GM18498 (cell line): ENCODE results near the gene SLC2A4RG.

Source experiments
- ATAC-seq: cut with Tn5 transposase; IDR thresholded peaks from one replicate; pipeline ENCODE4 v1.9.1; 2021; ENCODE audit warnings: mild to moderate bottlenecking, moderate library complexity; ENCODE audit not compliant: unreplicated experiment

The SLC2A4RG gene, protein sequence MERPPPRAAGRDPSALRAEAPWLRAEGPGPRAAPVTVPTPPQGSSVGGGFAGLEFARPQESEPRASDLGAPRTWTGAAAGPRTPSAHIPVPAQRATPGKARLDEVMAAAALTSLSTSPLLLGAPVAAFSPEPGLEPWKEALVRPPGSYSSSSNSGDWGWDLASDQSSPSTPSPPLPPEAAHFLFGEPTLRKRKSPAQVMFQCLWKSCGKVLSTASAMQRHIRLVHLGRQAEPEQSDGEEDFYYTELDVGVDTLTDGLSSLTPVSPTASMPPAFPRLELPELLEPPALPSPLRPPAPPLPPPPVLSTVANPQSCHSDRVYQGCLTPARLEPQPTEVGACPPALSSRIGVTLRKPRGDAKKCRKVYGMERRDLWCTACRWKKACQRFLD

GRCh38 chr20:63739130-63740069, at the start of gene SLC2A4RG:
Gene SLC2A4RG, plus strand, starts transcription at chr20:63739776. Its CDS starts 137 bp downstream, at chr20:63739913.
- peak; percentile 49 for ATAC-seq

- no peak for ATAC-seq
These were observed 49.3 kb upstream of the SLC2A4RG start for GRCh38 chr20:63690003-63690897.

GRCh38 chr20:63690898-63691710, 48.5 kb upstream of the SLC2A4RG start:
- ATAC-seq, result no peak

DNA sequence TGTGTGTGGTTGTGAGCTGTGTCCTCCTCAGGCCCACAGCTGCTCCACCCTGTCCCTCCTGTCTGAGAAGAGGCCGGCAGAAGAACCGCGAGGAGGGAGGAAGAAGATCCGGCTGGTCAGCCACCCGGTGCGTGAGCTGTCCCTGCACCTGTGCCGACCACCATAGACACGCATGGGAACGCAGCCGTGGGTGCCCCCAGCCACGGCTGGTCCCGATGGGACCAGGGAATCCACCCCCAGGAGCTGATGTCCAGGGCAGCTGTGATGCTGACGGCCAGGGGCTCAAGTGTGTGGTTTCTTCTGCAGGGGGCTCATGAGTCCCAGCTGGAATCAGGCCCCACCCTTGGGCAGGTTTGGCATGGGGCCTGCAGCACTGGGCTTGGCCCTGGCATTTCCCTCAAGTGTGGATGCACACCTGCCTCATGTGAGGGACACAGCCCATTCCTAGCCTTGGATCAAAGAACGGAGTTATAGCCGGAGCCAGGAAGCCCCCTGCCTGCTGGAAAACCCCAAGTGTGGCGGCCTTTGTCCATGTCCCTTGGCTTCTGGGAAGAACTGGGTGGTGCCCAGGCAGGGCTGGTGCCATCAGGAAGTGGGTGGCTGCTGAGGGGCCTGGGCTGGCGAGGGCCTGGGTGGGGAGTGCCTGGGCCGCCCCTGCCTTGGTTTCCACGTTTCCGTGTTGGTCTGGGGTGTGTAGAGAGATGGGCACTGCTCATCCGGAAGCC, 47.7 kb upstream of the SLC2A4RG start:
- ATAC-seq, result no peak

GRCh38 chr20:63692436-63693082, 47.0 kb upstream of the SLC2A4RG start:
- ATAC-seq, result no peak

DNA sequence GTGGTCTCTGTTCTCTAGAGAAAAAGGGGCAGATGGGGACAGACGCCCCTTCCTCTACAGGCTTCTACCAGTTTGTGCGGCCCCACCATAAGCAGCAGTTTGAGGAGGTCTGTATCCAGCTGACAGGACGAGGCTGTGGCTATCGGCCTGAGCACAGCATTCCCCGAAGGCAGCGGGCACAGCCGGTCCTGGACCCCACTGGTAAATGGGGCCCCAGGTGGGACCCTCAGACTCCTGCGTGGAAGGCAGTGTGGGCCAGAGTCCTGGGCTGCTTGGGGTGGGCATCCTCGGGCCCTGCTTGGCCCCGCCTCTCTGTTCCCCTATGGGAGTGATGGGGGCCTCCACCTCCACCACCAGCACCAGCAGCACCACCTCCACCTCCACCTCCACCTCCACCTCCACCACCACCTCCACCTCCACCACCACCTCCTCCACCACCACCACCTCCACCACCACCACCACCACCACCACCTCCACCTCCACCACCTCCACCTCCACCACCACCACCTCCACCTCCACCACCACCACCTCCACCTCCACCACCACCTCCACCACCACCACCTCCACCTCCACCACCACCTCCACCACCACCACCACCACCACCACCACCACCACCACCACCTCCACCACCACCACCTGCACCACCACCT, 46.4 kb upstream of the SLC2A4RG start:
- no peak for ATAC-seq

GRCh38 chr20:63693733-63694583, 45.6 kb upstream of the SLC2A4RG start:
- ATAC-seq, result no peak

DNA sequence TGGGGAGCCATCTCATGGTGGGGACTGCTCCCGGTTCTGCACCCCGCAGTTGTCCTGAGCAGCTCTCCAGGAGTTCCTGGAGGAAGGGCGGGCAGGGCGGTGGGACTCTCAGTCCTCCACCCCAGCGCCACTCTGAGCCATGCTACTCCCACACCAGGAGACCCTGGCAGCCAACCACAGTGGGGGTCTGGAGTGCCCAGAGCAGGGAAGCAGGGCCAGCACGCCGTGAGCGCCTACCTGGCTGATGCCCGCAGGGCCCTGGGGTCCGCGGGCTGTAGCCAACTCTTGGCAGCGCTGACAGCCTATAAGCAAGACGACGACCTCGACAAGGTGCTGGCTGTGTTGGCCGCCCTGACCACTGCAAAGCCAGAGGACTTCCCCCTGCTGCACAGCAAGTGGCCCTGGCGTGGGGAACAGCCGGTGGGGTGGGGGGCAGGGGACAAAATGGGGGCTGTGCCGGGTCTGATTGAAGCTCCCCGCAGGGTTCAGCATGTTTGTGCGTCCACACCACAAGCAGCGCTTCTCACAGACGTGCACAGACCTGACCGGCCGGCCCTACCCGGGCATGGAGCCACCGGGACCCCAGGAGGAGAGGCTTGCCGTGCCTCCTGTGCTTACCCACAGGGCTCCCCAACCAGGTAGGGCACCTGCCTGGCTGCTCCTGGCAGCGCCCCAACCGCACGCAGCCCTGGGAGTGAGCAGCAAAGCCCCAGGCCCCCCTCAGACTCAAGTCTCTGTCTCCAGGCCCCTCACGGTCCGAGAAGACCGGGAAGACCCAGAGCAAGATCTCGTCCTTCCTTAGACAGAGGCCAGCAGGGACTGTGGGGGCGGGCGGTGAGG, 44.8 kb upstream of the SLC2A4RG start:
- no peak for ATAC-seq

DNA sequence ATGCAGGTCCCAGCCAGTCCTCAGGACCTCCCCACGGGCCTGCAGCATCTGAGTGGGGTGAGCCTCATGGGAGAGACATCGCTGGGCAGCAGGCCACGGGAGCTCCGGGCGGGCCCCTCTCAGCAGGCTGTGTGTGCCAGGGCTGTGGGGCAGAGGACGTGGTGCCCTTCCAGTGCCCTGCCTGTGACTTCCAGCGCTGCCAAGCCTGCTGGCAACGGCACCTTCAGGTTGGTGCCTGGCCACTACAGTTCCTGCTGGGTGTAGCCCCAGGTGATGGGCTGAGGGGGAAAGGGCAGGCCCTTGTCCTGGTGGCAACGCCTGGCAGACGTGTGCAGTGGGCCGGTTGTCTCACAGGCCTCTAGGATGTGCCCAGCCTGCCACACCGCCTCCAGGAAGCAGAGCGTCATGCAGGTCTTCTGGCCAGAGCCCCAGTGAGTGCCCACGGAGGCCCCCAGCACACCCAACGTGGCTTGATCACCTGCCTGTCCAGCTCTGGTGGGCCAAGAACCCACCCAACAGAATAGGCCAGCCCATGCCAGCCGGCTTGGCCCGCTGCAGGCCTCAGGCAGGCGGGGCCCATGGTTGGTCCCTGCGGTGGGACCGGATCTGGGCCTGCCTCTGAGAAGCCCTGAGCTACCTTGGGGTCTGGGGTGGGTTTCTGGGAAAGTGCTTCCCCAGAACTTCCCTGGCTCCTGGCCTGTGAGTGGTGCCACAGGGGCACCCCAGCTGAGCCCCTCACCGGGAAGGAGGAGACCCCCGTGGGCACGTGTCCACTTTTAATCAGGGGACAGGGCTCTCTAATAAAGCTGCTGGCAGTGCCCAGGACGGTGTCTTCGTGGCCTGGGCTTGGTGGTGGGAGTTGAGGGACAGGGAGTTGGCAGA, 43.9 kb upstream of the SLC2A4RG start:
- ATAC-seq, result no peak

DNA sequence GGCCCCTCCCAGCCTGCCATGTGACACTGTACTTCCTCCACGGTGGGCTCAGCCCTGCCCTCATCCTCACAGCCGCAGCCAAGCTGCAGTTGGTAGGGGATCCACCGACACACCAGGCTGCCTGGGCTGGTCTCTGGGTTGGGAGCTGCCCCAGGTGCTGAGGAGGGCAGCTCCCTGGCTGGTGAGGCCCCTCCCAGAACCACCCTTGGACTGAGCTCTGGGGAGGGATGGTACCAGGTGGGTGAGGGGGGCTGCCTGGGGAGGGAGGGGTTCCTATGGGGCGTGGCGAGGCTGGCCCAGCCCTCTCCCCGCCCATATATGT, 43.3 kb upstream of the SLC2A4RG start:
- no peak for ATAC-seq

- ATAC-seq, result no peak
These were observed 42.8 kb upstream of the SLC2A4RG start, which contains the start of gene TNFRSF6B for GRCh38 chr20:63696628-63697356. Gene TNFRSF6B, plus strand, starts transcription at chr20:63696652. Its CDS starts 116 bp downstream, at chr20:63696768.

GRCh38 chr20:63697357-63697867, 42.2 kb upstream of the SLC2A4RG start:
- no peak for ATAC-seq

DNA sequence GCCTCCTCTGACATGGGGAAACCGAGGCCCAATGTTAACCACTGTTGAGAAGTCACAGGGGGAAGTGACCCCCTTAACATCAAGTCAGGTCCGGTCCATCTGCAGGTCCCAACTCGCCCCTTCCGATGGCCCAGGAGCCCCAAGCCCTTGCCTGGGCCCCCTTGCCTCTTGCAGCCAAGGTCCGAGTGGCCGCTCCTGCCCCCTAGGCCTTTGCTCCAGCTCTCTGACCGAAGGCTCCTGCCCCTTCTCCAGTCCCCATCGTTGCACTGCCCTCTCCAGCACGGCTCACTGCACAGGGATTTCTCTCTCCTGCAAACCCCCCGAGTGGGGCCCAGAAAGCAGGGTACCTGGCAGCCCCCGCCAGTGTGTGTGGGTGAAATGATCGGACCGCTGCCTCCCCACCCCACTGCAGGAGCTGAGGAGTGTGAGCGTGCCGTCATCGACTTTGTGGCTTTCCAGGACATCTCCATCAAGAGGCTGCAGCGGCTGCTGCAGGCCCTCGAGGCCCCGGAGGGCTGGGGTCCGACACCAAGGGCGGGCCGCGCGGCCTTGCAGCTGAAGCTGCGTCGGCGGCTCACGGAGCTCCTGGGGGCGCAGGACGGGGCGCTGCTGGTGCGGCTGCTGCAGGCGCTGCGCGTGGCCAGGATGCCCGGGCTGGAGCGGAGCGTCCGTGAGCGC, 41.6 kb upstream of the SLC2A4RG start:
- no peak for ATAC-seq
